Stromal cell of bone marrow (primary cell): ENCODE data around the gene OTOS.
A peak's percentile ranks its signal among the peaks of the same experiment; 100 is the strongest.

Source experiments
- DNase-seq: peaks from one replicate; pipeline ENCODE4 v3.0.0-alpha.2; 2012; ENCODE audit warnings: low read depth

Gene OTOS

DNA sequence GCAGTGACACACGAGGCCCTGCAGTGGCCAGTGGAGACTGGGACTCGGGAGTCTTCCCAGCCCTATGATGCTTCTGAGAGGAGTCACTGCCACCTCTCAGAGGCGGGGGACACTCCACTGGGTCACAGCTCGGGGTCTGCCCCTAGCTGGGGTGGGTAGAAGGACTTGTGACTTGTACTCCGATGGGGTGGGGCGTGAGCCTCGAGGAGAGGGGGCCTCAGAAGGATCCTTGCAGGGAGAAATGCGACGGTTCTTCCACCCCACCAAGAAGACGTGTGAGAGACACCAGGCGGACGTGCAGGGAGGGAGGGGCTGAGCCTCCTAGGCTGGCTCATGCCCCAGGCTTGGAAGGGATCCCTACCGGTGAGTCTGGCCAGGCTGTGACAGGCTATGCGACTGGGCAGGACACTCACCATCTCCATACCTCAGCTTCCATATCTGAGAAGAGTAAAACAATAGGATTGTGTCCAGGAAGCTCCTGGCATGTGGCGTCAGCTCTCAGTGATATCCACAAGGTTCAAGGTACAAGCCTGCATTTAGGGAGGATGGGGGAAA, 11.1 kb upstream of the OTOS start:
- DNase-seq, result no peak

- peak; percentile 7 for DNase-seq
Observed at GRCh38 chr2:240149943-240150784, 9.7 kb upstream of the OTOS start.

- no peak for DNase-seq
Observed at GRCh38 chr2:240147911-240148587, 7.6 kb upstream of the OTOS start.

DNA sequence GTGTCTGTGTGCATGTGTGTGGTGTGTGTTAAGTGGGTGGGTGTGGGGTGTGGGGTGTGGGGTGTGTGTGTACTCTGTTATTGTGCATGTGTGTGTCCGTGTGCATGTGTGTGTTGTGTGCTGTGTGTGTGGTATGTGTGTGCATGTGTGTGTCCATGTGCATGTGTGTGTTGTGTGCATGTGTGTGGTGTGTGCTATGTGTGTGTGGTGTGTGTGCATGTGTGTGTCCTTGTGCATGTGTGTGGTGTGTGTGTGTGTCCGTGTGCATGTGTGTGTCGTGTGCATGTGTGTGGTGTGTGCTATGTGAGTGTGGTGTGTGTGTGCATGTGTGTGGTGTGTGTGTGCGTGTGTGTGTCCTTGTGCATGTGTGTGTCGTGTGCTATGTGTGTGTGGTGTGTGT, 6.9 kb upstream of the OTOS start:
- DNase-seq, result no peak

DNA sequence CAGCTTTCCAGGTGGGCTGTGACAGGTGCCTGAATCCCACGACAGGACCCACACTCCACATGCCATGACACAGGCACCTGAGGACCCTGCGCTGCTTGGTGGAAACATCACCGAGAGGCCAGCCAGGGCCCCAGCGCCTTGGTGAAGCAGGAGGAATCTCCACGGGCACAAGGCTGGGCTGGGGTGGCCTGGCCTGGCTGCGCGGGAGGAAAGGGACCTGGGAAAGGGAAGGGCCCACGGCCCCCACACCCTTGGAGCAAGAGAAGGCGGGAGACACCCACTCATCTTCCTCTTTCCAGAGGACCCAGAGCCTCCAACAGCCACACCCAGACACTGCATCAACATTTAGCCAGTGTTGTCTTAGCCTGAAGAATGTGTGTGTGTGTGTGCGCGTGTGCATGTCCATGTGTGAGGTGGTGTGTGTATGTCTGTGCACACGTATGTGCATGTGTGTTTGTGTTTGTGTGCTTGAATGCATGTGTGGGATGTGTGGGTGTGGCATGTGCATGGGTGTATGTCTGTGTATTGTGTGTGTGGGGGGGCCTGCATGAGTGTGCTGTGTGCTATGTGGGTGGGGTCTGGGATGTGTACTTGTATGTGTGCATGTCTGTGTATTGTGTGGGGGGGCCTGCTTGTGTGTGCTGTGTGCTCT, 6.3 kb upstream of the OTOS start:
- DNase-seq, result no peak

- no peak for DNase-seq
Observed at GRCh38 chr2:240146141-240146561, 5.7 kb upstream of the OTOS start.

GRCh38 chr2:240145461-240145860, 5.0 kb upstream of the OTOS start:
- DNase-seq, result no peak

DNA sequence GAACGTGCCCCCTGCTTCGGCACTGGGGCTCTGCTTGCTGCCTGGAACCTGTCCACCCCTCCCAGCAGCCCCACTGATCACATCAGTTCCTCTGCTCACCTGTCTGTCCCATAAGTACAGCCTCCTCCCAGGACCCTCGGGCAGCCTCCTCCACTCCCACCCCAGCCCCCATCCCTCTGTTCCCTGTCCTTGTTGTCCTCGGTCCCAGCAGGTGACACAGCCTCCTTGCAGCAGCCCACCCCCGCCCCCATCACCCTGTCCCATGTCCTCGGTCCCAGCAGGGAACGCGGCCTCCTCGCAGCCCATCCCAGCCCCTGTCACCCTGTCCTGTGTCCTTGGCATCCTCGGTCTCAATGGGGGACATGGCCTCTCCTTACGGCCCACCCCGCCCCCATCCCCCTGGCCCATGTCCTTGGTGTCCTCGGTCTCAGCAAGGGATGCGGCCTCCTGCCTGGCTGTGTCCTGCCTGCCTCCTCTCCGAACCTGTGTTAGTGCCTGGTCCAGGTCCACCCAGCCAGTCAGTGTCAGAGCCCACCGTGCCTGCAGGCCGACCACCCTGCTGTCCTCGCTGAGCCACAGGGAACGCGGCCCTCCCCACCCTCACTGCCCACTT, 4.3 kb upstream of the OTOS start:
- no peak for DNase-seq

GRCh38 chr2:240143801-240144648, 3.6 kb upstream of the OTOS start:
- peak; percentile 15 for DNase-seq

DNA sequence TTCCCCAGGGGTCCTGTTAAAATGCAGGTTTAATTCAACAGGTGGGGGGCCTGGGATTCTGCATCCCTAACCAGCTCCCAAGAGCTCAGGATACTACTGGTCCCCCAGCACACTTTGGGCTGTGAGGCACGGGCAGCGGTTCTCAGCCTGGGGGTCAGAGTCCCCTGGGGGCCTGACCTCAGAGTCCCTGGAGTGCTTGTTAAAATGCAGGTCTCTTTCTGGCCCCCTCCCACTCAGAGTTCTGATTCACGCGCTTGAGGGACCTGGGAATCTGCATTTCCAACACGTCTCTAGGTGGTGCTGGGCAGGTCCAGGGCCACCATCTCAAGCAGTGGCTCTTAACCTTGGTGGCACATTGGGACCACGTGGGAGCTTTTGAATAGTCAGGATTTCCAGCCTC, 2.8 kb upstream of the OTOS start:
- DNase-seq, result no peak

- DNase-seq, result no peak
Observed at GRCh38 chr2:240142859-240143258, 2.4 kb upstream of the OTOS start.

DNA sequence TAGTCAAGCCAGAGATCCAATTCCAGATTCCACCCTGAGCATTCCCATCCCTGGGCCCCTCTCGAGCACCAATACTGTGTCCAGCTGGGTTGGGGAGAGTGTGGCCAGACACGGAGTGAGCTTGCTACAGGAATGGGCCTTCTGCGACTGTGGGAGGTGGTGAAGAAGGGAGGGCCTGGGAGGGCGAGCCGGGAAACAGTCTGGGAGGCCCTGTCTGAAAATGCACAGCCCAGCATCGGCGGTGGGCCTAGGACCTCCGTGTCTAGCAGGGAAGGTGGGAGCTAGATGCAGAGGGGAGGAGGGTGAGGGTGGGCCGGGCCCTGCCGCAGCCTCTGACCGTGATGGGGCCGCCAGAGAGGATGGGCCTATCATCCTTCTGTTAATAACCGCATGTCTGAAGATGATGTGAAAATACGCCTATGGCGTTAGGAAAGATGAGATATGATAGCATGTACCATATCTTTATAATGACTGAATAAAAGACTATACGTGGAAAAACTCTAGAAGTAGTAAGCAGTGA, 1.9 kb upstream of the OTOS start:
- no peak for DNase-seq

- DNase-seq, result no peak
Observed at GRCh38 chr2:240141736-240142135, 1.3 kb upstream of the OTOS start.

DNA sequence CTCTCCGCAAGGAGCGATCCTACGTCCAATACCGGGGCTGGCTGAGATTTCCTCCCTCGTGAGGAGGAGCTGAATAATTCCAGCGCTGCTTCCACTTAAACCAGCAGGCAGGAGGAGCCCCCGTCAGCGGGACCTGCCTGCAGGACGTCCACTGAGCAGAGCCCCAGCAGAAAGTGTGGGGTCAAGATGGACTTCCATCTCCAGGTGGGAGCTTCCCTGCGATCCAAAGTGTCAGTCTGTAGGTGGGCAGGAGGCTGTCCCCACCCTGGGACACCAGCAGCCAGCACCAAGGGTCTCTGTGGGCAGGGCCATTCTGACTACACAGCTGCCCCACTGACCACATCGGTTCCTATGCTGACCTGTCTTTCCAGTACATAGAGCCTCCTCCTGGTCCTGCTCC, 462 bp upstream of the OTOS start:
- DNase-seq, result no peak

DNA sequence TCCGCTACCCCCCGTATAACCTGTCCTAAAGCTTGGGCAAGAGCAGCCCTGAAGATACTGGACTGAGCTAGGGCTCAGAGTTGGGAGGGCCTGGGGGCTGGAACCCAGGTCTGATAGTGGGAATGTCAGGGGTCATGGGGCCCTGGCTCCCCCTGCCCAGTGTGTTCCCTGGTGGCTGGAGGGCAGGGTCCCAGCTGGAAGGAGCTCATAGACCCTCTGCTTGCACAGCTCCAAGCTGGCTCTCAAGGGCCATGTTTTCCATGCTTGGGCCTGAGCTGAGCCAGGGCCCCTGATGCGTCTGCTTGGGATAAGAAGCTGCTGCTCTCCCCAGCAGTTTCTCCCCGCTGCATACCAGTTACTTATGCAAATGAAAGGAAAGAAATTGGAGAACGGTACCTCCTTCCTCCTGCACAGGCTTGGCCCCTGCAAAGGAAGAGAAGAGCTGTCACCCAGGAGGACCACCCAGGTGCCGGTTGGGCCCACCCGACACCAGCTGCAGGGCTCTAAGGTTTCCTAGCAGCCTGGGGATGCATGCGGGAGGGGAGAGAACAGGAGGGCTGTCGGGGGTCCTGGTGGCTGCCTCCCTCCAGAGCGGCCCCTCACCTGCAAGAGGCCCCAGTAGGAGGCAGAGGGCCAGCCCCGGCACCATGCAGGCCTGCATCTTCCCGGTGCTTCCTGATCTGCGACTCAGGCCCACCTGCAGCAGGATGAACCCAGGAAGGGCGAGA, 628 bp downstream of the OTOS start:
- DNase-seq, result no peak

- no peak for DNase-seq
Observed at GRCh38 chr2:240139011-240139441, 1.4 kb downstream of the OTOS start.

GRCh38 chr2:240138254-240138984, 2.0 kb downstream of the OTOS start:
- no peak for DNase-seq

- DNase-seq, result no peak
Observed at GRCh38 chr2:240137596-240138253, 2.7 kb downstream of the OTOS start.

DNA sequence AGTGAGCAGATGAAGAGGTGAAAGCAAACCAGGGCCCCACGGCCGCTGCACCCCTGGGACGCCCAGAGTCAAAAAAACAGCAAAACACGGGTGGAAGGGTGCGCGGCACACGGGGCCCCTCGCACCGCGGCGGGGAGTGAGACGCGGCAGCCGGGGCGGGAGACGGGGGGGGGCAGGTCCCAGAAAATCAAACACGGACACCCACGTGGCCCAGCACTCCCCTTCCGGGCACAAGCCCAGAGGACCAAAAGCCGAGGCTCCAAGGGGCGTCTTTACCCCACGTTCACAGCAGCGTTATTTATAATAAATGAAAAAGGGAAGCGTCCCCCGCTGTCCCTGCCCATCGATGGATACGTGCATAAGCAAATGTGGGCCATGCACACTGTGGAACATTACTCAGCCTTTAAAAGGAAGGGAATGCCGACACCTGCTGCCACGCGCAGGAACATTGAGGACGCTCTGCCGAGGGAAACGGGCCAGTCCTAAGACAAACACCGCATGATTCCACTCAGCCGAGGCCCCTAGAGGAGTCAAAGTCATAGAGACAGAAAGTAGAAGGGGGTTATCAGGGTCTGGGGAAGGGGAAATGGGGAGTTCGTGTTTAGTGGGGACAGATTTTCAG, 3.7 kb downstream of the OTOS start:
- no peak for DNase-seq
